GM12892 (cell line): Measurements from ENCODE around the gene TTBK2.

ENCODE experiments used
- POLR2A ChIP-seq: IDR thresholded peaks from 2 replicates; pipeline ENCODE4 v1.6.1; 2011; ENCODE audit warnings: low read depth, low read length, control low read depth
- POLR2AphosphoS5 ChIP-seq: IDR thresholded peaks from 2 replicates; pipeline ENCODE4 v1.6.1; 2011; ENCODE audit warnings: low read depth, low read length, control low read depth
- TAF1 ChIP-seq: IDR thresholded peaks from 2 replicates; pipeline ENCODE4 v1.6.1; 2011; ENCODE audit warnings: low read depth, mild to moderate bottlenecking, control low read depth, low read length, borderline replicate concordance

- no peak for TF ChIP-seq POLR2A
- TF ChIP-seq POLR2AphosphoS5 = no peak
- TF ChIP-seq TAF1 = no peak
Measured at GRCh38 chr15:42805266-42805665, 115.3 kb downstream of the TTBK2 start.
